ENCODE data around the gene HSP90B1. TPM values are rescaled to one million over a fixed set of nuclear protein-coding genes. Genes with fewer than 3 reads are reported as not detected.

HSP90B1 gene
- total and polyA plus RNA-seq, 9 of the 15 experiments (the other 6 are each of a cell fraction or from before 2014, with no cell fraction given): 196 to 719 (median 557) TPM

DNA sequence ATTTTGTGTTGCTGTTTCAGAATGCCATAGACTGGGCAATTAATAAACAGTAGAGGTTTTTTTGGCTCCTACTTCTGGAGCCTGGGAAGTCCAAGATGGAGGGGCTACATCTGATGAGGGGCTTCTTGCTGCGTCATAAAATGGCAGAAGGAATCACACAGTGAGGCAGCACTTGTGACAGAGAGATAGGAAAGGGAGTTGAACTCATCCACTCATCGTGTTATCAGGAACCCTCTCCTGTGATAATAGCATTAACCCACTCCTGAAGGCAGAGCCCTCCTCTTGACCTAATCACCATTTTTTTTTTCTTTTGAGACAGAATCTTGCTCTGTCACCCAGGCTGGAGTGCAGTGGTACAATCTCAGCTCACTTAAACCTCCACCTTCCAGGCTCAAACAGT, 45.2 kb downstream of the HSP90B1 start (continued):
- no peak for TF ChIP-seq ZNF212 (CRISPR knock-in tag; IDR thresholded peaks at IDR 0.05)
- peak; percentile 48; the same call in 1 of the 2 replicates for TF ChIP-seq JUND (IDR thresholded peaks at IDR 0.05; ENCODE audit: borderline replicate concordance, low read depth, low read length)
- peak; percentile 30; the same call in 1 of the 3 replicates for TF ChIP-seq JUND (tag; IDR thresholded peaks at IDR 0.05; ENCODE audit: borderline replicate concordance, low read depth, low read length)
- peak; percentile 49; the same call in 1 of the 2 replicates for TF ChIP-seq EP300 (IDR thresholded peaks at IDR 0.05; ENCODE audit: low read length)
- no peak for TF ChIP-seq KLF6 (CRISPR knock-in tag; IDR thresholded peaks at IDR 0.05; ENCODE audit: borderline replicate concordance)
- no peak for TF ChIP-seq ATF1 (CRISPR knock-in tag; IDR thresholded peaks at IDR 0.05)
- 0 out of 2 replicates have a peak, but pooled peaks have one; percentile 49 for TF ChIP-seq ATF1 (tag; IDR thresholded peaks at IDR 0.05)
- TF ChIP-seq CBFA2T3 (IDR thresholded peaks at IDR 0.05): peak; percentile 80
- peak; percentile 40; the same call in 1 of the 2 replicates for TF ChIP-seq TCF3 (CRISPR knock-in tag; IDR thresholded peaks at IDR 0.05)
- peak; percentile 76 for TF ChIP-seq ARID1B (IDR thresholded peaks at IDR 0.05)
- TF ChIP-seq DPF2 (IDR thresholded peaks at IDR 0.05): peak; percentile 76
- TF ChIP-seq NCOR1 (IDR thresholded peaks at IDR 0.05): peak; percentile 46; the same call in 1 of the 2 replicates

DNA sequence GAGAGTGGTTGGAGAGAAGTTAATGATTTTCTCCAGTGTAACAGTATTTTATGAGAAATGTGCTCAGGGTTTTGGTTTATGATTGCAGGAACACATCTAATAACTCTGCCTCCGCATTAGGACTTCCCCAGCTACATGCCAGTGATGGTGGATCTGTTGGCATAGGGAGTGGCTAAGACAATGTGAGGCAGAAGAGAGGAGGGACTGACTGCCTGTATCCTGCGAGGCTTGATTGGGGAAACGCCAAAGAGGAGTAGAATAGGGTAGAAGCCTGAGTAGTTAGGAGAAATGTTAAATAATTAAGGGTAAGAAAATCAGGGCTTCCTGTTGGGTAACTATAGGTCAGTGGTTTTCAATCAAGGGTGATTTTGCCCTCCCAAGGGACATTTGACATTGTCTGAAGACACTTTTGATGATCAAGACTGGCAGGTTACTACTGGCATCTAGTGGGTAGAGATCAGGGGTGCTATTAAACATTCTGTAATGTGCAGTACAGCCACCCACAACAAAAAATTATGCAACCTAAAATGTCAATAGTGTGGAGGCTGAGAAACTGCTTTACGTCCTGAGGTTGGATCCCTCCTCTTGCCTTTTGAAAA, 48.3 kb downstream of the HSP90B1 start:
- Histone ChIP-seq H4K20me1 (replicated peaks; ENCODE audit: control insufficient read depth, insufficient read depth, low read length) (no peaks in the 10 kb centered on the region; the same call in 1 of the 2 replicates), H3K4me2 (ENCODE audit: insufficient read depth, low read length) (no peak overlapping the region), H3K36me3 (ENCODE audit: control insufficient read depth, insufficient read depth, low read length) (peaks cover 78% of the 10 kb centered on the region), H3K27ac (ENCODE audit: extremely low read depth, low read depth, low read length) (no peak overlapping the region), H3K4me3 (no peak overlapping the region), H3K9me3 (replicated peaks; ENCODE audit: control insufficient read depth, insufficient read depth, low read depth, low read length) (no peaks in the 10 kb centered on the region), H2AFZ (ENCODE audit: low read depth, low read length) (no peak overlapping the region), H3K79me2 (ENCODE audit: control insufficient read depth, insufficient read depth, low read length) (peaks cover 45% of the 10 kb centered on the region), H3K27me3 (ENCODE audit: control insufficient read depth in 2 of 2, insufficient read depth in 2 of 2, low read length in 2 of 2) (no peaks in the 10 kb centered on the region), H3K4me1 (replicated peaks in 1 of 2; ENCODE audit: control insufficient read depth in 2 of 2, insufficient read depth in 2 of 2, low read length in 2 of 2) (peaks cover 11 to 13% of the 10 kb centered on the region in 2 experiments; a peak in 4 of 5 replicates), H3K9me1 (ENCODE audit: control insufficient read depth, insufficient read depth, low read length) (peaks cover 2% of the 10 kb centered on the region), H3K9ac (ENCODE audit: insufficient read depth in 1 of 2, low read depth in 2 of 2, low read length in 2 of 2) (no peak overlapping the region)
- FAIRE-seq: no peak
- WGBS (ENCODE audit: insufficient coverage, low coverage, missing lambda C conversion rate): 93% methylated on average over 4 of the region's 4 CpGs
- in situ Hi-C loops (cut with MboI): no loop called here
- no peak for ATAC-seq
- ChIA-PET POLR2A (interaction anchor here (1.3 kb wide), 1 partner anchor 9 kb away, joined by 4 read pairs; no protein-coding TSS in a partner anchor), CTCF (ENCODE audit: low intra/inter-chr PET ratio) (no interaction called here)
- DNase-seq (ENCODE audit: extremely low read depth in 1 of 4, low spot score in 3 of 4): no peak
- intact Hi-C loops (cut with micrococcal nuclease): no loop called here
- BruUV-seq (replicated peaks): no TSS peak
- TF ChIP-seq PHB2 (IDR thresholded peaks at IDR 0.05; ENCODE audit: low read depth): no peak
- TF ChIP-seq, protein P1, sequence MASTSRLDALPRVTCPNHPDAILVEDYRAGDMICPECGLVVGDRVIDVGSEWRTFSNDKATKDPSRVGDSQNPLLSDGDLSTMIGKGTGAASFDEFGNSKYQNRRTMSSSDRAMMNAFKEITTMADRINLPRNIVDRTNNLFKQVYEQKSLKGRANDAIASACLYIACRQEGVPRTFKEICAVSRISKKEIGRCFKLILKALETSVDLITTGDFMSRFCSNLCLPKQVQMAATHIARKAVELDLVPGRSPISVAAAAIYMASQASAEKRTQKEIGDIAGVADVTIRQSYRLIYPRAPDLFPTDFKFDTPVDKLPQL (IDR thresholded peaks at IDR 0.05; ENCODE audit: extremely low read depth, insufficient read length): no peak
- TF ChIP-seq, protein P2, sequence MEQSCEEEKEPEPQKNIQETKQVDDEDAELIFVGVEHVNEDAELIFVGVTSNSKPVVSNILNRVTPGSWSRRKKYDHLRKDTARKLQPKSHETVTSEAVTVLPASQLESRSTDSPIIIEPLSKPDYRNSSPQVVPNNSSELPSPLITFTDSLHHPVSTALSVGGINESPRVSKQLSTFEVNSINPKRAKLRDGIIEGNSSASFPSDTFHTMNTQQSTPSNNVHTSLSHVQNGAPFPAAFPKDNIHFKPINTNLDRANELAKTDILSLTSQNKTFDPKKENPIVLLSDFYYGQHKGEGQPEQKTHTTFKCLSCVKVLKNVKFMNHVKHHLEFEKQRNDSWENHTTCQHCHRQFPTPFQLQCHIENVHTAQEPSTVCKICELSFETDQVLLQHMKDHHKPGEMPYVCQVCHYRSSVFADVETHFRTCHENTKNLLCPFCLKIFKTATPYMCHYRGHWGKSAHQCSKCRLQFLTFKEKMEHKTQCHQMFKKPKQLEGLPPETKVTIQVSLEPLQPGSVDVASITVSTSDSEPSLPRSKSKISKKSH (CRISPR knock-in tag; IDR thresholded peaks at IDR 0.05): no peak
- TF ChIP-seq, protein P3, sequence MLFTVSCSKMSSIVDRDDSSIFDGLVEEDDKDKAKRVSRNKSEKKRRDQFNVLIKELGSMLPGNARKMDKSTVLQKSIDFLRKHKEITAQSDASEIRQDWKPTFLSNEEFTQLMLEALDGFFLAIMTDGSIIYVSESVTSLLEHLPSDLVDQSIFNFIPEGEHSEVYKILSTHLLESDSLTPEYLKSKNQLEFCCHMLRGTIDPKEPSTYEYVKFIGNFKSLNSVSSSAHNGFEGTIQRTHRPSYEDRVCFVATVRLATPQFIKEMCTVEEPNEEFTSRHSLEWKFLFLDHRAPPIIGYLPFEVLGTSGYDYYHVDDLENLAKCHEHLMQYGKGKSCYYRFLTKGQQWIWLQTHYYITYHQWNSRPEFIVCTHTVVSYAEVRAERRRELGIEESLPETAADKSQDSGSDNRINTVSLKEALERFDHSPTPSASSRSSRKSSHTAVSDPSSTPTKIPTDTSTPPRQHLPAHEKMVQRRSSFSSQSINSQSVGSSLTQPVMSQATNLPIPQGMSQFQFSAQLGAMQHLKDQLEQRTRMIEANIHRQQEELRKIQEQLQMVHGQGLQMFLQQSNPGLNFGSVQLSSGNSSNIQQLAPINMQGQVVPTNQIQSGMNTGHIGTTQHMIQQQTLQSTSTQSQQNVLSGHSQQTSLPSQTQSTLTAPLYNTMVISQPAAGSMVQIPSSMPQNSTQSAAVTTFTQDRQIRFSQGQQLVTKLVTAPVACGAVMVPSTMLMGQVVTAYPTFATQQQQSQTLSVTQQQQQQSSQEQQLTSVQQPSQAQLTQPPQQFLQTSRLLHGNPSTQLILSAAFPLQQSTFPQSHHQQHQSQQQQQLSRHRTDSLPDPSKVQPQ (CRISPR knock-in tag; IDR thresholded peaks at IDR 0.05; ENCODE audit: borderline replicate concordance): no peak

Data from K562 (cell line).